Fibroblast of the aortic adventitia (primary cell): ENCODE measurements around the gene INPP5D. TPM values are rescaled to one million over a fixed set of nuclear protein-coding genes. Genes with fewer than 3 reads are reported as not detected.

ENCODE experiments used
- DNase-seq: peaks from one replicate; pipeline ENCODE4 v3.0.0-alpha.2; 2010; ENCODE audit warnings: low read depth
- H3K4me3 ChIP-seq: 2 replicates; pipeline ENCODE4 v1.5.1; 2011; ENCODE audit warnings: low read depth, mild to moderate bottlenecking, control low read depth, low read length, moderate library complexity
- total RNA-seq: library from RNA; depleted of rRNA; stranded (reverse); fragments of >200 nt; gene quantifications from 2 replicates; pipeline ENCODE4 v1.2.3, GENCODE V29; 2012; ENCODE audit warnings: low replicate concordance
- TF ChIP-seq, protein P1 (sequence below): IDR thresholded peaks from 2 replicates; pipeline ENCODE4 v1.5.1; 2011; ENCODE audit warnings: mild to moderate bottlenecking, low read length, control low read depth, inconsistent platforms; ENCODE audit not compliant: insufficient read depth

The INPP5D gene
- total RNA-seq, 1 donor = 0.54 TPM

DNA sequence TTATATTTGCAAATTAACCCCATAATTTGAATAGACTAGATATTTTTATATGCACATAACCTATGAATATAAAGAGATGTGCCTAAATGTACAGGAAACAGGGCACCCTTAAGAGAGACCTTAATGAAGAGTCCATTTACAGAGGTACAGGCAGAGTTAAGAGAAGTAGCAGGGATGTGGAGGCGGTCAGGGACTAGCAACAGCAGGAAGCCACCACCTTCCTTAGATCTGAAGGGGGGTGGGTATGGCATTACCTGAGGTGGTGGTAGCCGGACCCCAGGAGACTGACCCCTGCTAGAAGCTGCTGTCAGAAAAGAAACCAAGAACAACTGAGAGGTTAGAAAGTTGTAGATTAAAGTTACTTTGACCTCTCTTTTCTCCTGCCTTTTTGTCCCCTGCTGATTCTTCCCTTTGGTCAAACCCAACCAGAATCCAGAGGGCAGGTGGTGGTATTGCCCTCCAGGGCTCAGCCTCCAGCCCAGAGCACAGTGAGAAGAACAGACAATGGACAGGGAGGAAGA, 166.4 kb downstream of the INPP5D start:
- TF ChIP-seq, protein P1, sequence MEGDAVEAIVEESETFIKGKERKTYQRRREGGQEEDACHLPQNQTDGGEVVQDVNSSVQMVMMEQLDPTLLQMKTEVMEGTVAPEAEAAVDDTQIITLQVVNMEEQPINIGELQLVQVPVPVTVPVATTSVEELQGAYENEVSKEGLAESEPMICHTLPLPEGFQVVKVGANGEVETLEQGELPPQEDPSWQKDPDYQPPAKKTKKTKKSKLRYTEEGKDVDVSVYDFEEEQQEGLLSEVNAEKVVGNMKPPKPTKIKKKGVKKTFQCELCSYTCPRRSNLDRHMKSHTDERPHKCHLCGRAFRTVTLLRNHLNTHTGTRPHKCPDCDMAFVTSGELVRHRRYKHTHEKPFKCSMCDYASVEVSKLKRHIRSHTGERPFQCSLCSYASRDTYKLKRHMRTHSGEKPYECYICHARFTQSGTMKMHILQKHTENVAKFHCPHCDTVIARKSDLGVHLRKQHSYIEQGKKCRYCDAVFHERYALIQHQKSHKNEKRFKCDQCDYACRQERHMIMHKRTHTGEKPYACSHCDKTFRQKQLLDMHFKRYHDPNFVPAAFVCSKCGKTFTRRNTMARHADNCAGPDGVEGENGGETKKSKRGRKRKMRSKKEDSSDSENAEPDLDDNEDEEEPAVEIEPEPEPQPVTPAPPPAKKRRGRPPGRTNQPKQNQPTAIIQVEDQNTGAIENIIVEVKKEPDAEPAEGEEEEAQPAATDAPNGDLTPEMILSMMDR = no peak

DNA sequence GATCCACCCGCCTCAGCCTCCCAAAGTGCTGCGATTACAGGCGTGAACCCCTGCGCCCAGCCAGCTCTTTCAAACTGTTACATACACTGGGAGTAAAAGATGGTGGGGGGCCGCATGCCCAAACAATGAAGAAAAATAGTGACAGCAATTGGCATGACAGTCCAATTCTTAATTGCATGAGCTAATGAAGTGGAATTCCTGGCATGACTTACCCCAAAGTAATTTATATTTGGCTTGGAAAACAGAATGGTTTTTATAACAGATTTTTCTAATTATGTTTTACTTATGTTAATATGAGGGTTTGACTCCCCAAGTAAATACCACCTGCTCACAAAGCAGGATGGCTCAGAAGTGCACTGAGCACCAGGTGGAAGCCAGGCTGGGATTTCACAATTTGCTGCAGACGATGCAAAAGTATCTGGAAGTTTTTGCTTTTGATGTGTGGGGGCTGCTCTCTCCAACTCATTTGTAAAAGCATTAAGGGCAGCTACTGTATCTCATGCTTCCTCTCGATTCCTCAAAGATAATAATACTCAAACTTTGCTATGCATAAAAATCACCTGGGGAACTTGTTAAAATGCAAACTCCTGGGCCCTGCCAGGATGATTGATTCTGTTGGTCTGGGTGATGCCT, 167.3 kb downstream of the INPP5D start:
- no peak for DNase-seq
- TF ChIP-seq, protein P1 = no peak
- no peak overlapping the region for H3K4me3 ChIP-seq

More for the DNA sequence above, 166.4 kb downstream of the INPP5D start:
- DNase-seq = no peak
- no peak overlapping the region for H3K4me3 ChIP-seq

DNA sequence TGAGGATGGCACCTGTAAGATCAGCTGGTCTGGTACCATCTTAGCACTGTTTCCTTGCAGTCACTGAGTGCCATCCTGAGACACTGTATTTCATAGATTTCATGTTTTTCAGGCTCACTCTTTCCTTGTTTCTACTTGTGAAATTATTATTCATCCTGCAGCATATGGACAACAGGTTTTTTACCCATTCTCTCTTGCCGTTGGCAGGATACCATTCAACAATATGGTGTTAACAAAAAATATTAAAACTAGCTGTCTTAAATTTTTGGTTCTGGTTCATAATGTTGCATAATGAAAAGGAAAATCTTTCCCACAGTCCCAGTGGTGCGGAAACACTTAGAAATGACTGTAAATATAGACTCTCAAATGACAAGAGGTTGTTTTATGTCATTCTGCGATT, 168.2 kb downstream of the INPP5D start:
- TF ChIP-seq, protein P1 = no peak
- DNase-seq = no peak
- no peak overlapping the region for H3K4me3 ChIP-seq

DNA sequence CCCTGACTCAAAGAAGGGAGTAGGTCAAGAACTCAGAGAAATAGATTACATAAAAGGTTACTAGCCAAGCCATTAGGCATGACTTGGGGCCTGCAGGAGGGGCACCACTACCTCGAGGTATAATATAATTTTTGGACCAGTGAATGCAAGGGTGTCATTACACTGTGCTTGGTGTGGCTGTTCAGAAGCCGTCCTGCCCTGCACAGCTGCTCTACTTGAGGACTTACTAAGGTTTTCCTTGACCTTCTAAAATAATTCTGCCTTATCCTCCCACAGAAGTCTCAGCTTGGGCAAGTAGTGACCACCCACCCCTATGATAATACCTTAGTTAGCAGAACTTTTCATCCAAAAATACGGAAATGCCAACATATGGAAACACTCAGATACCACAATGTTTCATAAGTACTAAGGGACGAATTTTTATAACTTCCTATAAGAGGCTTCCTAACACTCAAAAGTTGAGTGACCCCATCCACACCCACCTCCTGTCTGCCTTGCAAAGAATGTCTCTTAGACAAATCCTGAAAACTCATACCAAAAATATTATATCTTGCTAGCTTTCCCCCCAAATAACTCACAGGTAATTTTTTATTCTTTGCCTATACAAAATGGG, 173.6 kb downstream of the INPP5D start:
- TF ChIP-seq, protein P1 = no peak
- DNase-seq = no peak
- H3K4me3 ChIP-seq = no peak overlapping the region

DNA sequence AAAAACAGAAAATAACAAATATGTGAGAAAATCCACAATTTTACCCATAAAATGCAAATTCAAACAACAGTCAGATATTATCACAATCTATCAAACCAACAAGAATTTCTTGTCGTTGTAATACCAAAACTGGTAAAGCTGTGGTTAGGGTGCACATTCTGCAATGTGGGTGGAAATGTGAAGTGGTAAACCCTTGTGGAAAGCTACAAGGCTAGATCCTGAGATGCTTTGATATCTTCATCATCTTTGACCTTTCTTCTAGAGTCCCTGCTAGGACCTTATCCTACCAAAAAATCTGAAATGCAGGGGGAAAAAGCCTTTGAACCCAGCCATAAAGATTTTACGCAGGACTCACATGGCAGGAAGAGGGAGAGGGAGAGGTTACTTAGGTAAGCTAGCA, 174.1 kb downstream of the INPP5D start:
- H3K4me3 ChIP-seq = no peak overlapping the region
- TF ChIP-seq, protein P1 = no peak
- no peak for DNase-seq

DNA sequence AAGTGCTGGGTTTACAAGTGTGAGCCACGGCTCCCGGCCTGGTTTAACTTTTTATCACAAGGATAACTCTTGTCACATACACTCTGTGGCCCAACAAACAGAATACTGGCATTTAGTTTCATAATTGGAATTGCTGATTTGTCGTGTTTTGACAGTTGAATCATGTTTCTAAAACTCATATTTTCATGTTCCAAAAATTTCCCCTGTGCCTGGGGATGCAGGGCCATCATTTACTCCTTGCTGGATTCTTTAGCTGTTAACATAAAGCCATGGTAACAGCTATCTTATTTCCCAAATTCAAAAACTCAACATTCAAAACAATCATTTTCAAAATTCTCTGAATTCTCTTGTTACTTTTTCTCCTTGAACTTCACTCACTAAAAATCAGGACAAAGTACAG, 174.9 kb downstream of the INPP5D start:
- TF ChIP-seq, protein P1 = no peak
- H3K4me3 ChIP-seq = no peak overlapping the region
- no peak for DNase-seq
